Naive thymus-derived CD4-positive, alpha-beta T cell (primary cell): Measurements from ENCODE around the gene PCDH17. TPM values are rescaled to one million over a fixed set of nuclear protein-coding genes. Genes with fewer than 3 reads are reported as not detected.

Source experiments
- ATAC-seq: fragments of 150-1000 bp; cut with Tn5 transposase; 2 replicates; pipeline ENCODE4 v1.10.0; 2021; ENCODE audit warnings: mild to moderate bottlenecking, moderate library complexity
- CTCF ChIA-PET: fragments of 350-600 bp; sonication (Branson Sonifier 250); formaldehyde crosslinking; loops from one replicate; lab custom pipeline; 2021; ENCODE audit warnings: antibody characterized with exemption; lab: Charles Lee
- POLR2A ChIA-PET: fragments of 350-600 bp; sonication (Branson Sonifier 250); formaldehyde crosslinking; loops from one replicate; lab custom pipeline; 2021; ENCODE audit warnings: antibody characterized with exemption, inconsistent platforms; lab: Charles Lee
- DNase-seq, 9 donors: peaks; one replicate each; pipeline versions ENCODE4 v3.0.0 to v3.0.0-alpha.2; 2020 to 2022; ENCODE audit warnings: mixed read lengths in 1 of 9
- H3K27ac ChIP-seq: one replicate; pipeline ENCODE4 v1.7.0; 2013; ENCODE audit warnings: mild to moderate bottlenecking, low read depth, low read length, moderate library complexity
- H3K27me3 ChIP-seq, 2 donors: one replicate each; pipeline ENCODE4 v1.7.0; 2013; ENCODE audit warnings: low read length in 2 of 2, mild to moderate bottlenecking in 2 of 2, moderate library complexity in 2 of 2; ENCODE audit not compliant: control insufficient read depth in 2 of 2, insufficient read depth in 2 of 2
- H3K36me3 ChIP-seq, 3 experiments: 1 replicate in 2 of 3; 2 replicates in 1 of 3; pipeline ENCODE4 v1.7.0; 2013; ENCODE audit warnings: low read length in 3 of 3, mild to moderate bottlenecking in 3 of 3, moderate library complexity in 1 of 3; ENCODE audit not compliant: insufficient read depth in 3 of 3, control insufficient read depth in 2 of 3
- H3K4me1 ChIP-seq, 2 donors: one replicate each; pipeline ENCODE4 v1.7.0; 2013; ENCODE audit warnings: low read length in 2 of 2, mild to moderate bottlenecking in 2 of 2, moderate library complexity in 1 of 2; ENCODE audit not compliant: control insufficient read depth in 2 of 2, insufficient read depth in 2 of 2
- H3K4me3 ChIP-seq: 2 replicates; pipeline ENCODE4 v1.7.0; 2013; ENCODE audit warnings: mild to moderate bottlenecking, low read length
- H3K9me3 ChIP-seq, 3 experiments: 1 replicate in 2 of 3; 2 replicates in 1 of 3; pipeline ENCODE4 v1.7.0; 2013; ENCODE audit warnings: low read length in 3 of 3; ENCODE audit not compliant: control insufficient read depth in 2 of 3
- H3K27ac Mint-ChIP-seq, 9 donors: one replicate each; pipeline ENCODE4 v1.8.0; 2020 to 2022; ENCODE audit warnings: mixed read lengths in 9 of 9, mild to moderate bottlenecking in 8 of 9, moderate library complexity in 5 of 9, inconsistent platforms in 2 of 9
- H3K27me3 Mint-ChIP-seq, 5 donors: one replicate each; pipeline ENCODE4 v1.8.0; 2021 to 2022; ENCODE audit warnings: mixed read lengths in 5 of 5, mild to moderate bottlenecking in 1 of 5
- H3K36me3 Mint-ChIP-seq, 5 donors: one replicate each; pipeline ENCODE4 v1.8.0; 2020 to 2022; ENCODE audit warnings: mixed read lengths in 5 of 5, mild to moderate bottlenecking in 3 of 5, inconsistent platforms in 1 of 5
- H3K4me1 Mint-ChIP-seq, 7 donors: one replicate each; pipeline ENCODE4 v1.8.0; 2020 to 2022; ENCODE audit warnings: mixed read lengths in 7 of 7, mild to moderate bottlenecking in 3 of 7, inconsistent platforms in 1 of 7
- H3K4me3 Mint-ChIP-seq, 10 donors: one replicate each; pipeline ENCODE4 v1.8.0; 2020 to 2022; ENCODE audit warnings: mild to moderate bottlenecking in 10 of 10, mixed read lengths in 10 of 10, moderate library complexity in 6 of 10, inconsistent platforms in 2 of 10
- H3K9me3 Mint-ChIP-seq, 11 donors: one replicate each; pipeline ENCODE4 v1.8.0; 2020 to 2022; ENCODE audit warnings: mixed read lengths in 11 of 11, mild to moderate bottlenecking in 4 of 11, inconsistent platforms in 1 of 11, moderate library complexity in 1 of 11
- intact Hi-C, 2 donors: fragments of 100-400 bp; cut with micrococcal nuclease; formaldehyde crosslinking; loops; one replicate each; pipeline ENCODE4 v1.15.1; 2023
- polyA plus RNA-seq, 2 donors: library from polyadenylated mRNA; unstranded; fragments of 300-500 nt; fragmentation: Illumina TruSeq; gene quantifications; one replicate each; pipeline ENCODE4 v1.2.3, GENCODE V29; 2021
- total RNA-seq, 6 experiments: library from RNA in 5 of 6; stranded (reverse) in 5 of 6; gene quantifications; 1 replicate in 5 of 6; 2 replicates in 1 of 6; pipeline ENCODE4 v1.2.3 and lab custom pipeline; 2021 to 2026

Gene PCDH17
- total and polyA plus RNA-seq, 7 experiments from 2014 or later: not detected

DNA sequence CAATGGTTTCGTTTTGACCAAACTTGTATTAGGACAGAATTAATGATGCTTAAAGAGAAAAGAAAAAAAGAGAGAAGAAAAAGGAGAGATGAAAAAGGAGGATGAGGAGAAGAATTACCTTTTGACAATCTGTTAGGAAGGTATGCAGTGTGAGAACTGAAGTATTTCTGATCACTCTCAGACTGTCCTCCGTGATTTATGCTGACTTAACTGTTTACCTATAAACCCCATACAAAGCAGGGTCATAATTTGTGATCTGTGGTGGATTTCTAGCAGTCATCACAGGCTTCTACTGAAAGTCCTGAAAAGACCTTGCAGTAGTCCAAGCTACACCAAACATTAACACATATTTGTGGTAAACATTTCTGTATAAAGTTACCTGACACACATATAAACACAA lies 93.9 kb downstream of the PCDH17 start:
- Mint-ChIP-seq H3K4me1 (no peaks in the 10 kb centered on the region), H3K4me3 (no peak overlapping the region), H3K9me3 (peaks cover 0 to 9% (median 3%) of the 10 kb centered on the region in 11 donors), H3K27ac (no peak overlapping the region), H3K36me3 (no peaks in the 10 kb centered on the region), H3K27me3 (no peaks in the 10 kb centered on the region)
- no peaks in the 10 kb centered on the region for H3K4me1 ChIP-seq
- ChIA-PET POLR2A (no interaction called here), CTCF (no interaction called here)
- H3K4me3 ChIP-seq: no peak overlapping the region
- DNase-seq (no peak), ATAC-seq (no peak)
- no peaks in the 10 kb centered on the region for H3K9me3 ChIP-seq
- H3K27ac ChIP-seq: no peak overlapping the region
- no peaks in the 10 kb centered on the region for H3K27me3 ChIP-seq
- intact Hi-C loops: no loop called here
- H3K36me3 ChIP-seq: no peaks in the 10 kb centered on the region

DNA sequence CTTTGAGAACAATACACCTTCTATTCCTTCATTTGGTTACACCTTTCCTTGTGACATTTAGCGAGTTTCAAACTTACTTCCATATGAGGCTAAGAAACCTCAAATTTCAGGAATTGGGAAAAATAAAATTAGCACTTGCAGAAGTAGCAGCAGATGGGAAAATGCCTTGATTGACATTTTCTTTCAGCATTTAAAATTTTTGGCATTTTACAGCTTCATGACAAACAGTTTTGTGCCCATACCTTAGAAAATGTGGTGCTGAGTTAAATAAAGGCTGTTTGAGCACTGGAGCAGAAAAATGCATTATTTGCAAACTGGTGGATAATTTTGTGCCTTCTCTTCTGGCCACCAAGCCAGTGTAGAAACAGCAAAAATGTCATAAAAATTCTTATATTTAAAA lies 95.4 kb downstream of the PCDH17 start:
- Mint-ChIP-seq H3K4me3 (no peak overlapping the region), H3K9me3 (peaks cover 0 to 5% (median 0%) of the 10 kb centered on the region in 11 donors), H3K27me3 (no peaks in the 10 kb centered on the region), H3K36me3 (no peaks in the 10 kb centered on the region), H3K4me1 (no peaks in the 10 kb centered on the region), H3K27ac (no peak overlapping the region)
- ATAC-seq (no peak), DNase-seq (no peak)
- intact Hi-C loops: no loop called here
- Histone ChIP-seq H3K4me1 (no peaks in the 10 kb centered on the region), H3K27me3 (no peaks in the 10 kb centered on the region), H3K27ac (no peak overlapping the region), H3K36me3 (no peaks in the 10 kb centered on the region), H3K9me3 (no peaks in the 10 kb centered on the region), H3K4me3 (no peak overlapping the region)
- POLR2A ChIA-PET: no interaction called here
- CTCF ChIA-PET: no interaction called here

DNA sequence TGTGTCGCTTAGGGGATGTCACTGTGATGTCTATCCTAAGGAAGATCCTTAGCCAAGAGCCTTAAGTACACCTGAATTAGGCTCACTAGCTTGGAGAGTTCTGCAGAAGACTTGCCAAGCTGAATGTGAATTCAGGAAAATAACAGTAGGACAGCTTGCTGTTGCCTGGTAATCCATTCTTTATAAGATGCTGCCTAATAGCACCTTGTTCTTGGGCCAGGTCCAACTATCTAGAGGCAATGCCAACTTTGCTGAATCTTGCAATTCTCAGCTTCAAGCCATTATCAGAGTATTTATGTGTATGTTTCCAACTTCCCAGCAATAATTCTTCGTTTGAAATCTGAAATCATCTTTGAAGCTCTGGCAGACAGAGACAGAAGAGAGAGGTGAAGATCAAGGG lies 102.8 kb downstream of the PCDH17 start:
- Histone ChIP-seq H3K36me3 (no peaks in the 10 kb centered on the region), H3K4me1 (no peaks in the 10 kb centered on the region), H3K9me3 (peaks cover 0 to 6% (median 0%) of the 10 kb centered on the region in 3 experiments), H3K27me3 (no peaks in the 10 kb centered on the region), H3K27ac (no peak overlapping the region), H3K4me3 (no peak overlapping the region)
- Mint-ChIP-seq H3K9me3 (peaks cover 0 to 15% (median 4%) of the 10 kb centered on the region in 11 donors), H3K27me3 (no peaks in the 10 kb centered on the region), H3K4me3 (no peak overlapping the region), H3K4me1 (no peaks in the 10 kb centered on the region), H3K36me3 (peaks cover 0 to 3% (median 0%) of the 10 kb centered on the region in 5 donors), H3K27ac (no peak overlapping the region)
- no peak for DNase-seq
- CTCF ChIA-PET: no interaction called here
- ATAC-seq: no peak
- intact Hi-C loops: no loop called here
- POLR2A ChIA-PET: no interaction called here

- no peaks in the 10 kb centered on the region for H3K27me3 Mint-ChIP-seq
- no peaks in the 10 kb centered on the region for H3K27me3 ChIP-seq
- H3K4me1 ChIP-seq: no peaks in the 10 kb centered on the region
- H3K4me1 Mint-ChIP-seq: no peaks in the 10 kb centered on the region
- intact Hi-C loops: no loop called here
- H3K9me3 Mint-ChIP-seq: peaks cover 2 to 12% (median 5%) of the 10 kb centered on the region in 11 donors
- ATAC-seq (no peak), DNase-seq (no peak)
- ChIA-PET CTCF (no interaction called here), POLR2A (no interaction called here)
- H3K27ac Mint-ChIP-seq: no peak overlapping the region
- H3K27ac ChIP-seq: no peak overlapping the region
- no peaks in the 10 kb centered on the region for H3K36me3 ChIP-seq
- no peak overlapping the region for H3K4me3 ChIP-seq
- H3K9me3 ChIP-seq: peaks cover 0 to 6% (median 0%) of the 10 kb centered on the region in 3 experiments
- H3K4me3 Mint-ChIP-seq: no peak overlapping the region
- H3K36me3 Mint-ChIP-seq: peaks cover 0 to 3% (median 0%) of the 10 kb centered on the region in 5 donors
These were observed 107.5 kb downstream of the PCDH17 start for GRCh38 chr13:57739089-57739488.

- ATAC-seq (no peak), DNase-seq (no peak)
- Histone ChIP-seq H3K9me3 (peaks cover 0 to 6% (median 0%) of the 10 kb centered on the region in 3 experiments), H3K27me3 (no peaks in the 10 kb centered on the region), H3K27ac (no peak overlapping the region), H3K4me1 (no peaks in the 10 kb centered on the region), H3K36me3 (no peaks in the 10 kb centered on the region), H3K4me3 (no peak overlapping the region)
- Mint-ChIP-seq H3K27me3 (no peaks in the 10 kb centered on the region), H3K27ac (no peak overlapping the region), H3K9me3 (peaks cover 2 to 9% (median 5%) of the 10 kb centered on the region in 11 donors), H3K4me1 (no peaks in the 10 kb centered on the region), H3K4me3 (no peak overlapping the region), H3K36me3 (peaks cover 0 to 3% (median 0%) of the 10 kb centered on the region in 5 donors)
- intact Hi-C loops: no loop called here
- CTCF ChIA-PET: no interaction called here
- POLR2A ChIA-PET: no interaction called here
These were observed 108.1 kb downstream of the PCDH17 start for GRCh38 chr13:57739543-57740190.

DNA sequence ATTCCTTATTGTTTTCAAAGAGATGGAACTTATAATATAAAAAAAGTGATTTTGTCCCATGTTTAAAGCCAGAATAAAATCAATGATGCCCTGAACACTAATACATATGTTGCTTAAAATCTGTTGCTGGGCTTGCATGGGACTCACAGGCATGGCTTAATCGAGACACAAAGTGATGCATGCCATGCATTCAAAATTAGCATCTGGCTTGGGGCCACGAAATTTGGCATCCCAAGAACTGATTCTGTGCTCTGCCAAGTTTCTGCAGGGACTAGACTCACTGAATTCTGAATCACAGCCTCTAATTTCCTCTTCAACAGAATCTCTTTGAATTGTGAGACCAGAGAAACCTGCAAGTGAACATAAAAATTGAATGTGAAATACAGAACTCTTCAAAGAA lies 109.2 kb downstream of the PCDH17 start:
- CTCF ChIA-PET: no interaction called here
- intact Hi-C loops: no loop called here
- H3K36me3 Mint-ChIP-seq: peaks cover 0 to 3% (median 0%) of the 10 kb centered on the region in 5 donors
- no peaks in the 10 kb centered on the region for H3K4me1 Mint-ChIP-seq
- Histone ChIP-seq H3K4me3 (no peak overlapping the region), H3K27me3 (no peaks in the 10 kb centered on the region), H3K27ac (no peak overlapping the region), H3K4me1 (no peaks in the 10 kb centered on the region), H3K9me3 (peaks cover 0 to under 1% (median 0%) of the 10 kb centered on the region in 3 experiments), H3K36me3 (no peaks in the 10 kb centered on the region)
- no peak overlapping the region for H3K27ac Mint-ChIP-seq
- H3K4me3 Mint-ChIP-seq: no peak overlapping the region
- no peaks in the 10 kb centered on the region for H3K27me3 Mint-ChIP-seq
- no peak for ATAC-seq
- peaks cover 0 to 7% (median 3%) of the 10 kb centered on the region in 11 donors for H3K9me3 Mint-ChIP-seq
- no peak for DNase-seq
- POLR2A ChIA-PET: no interaction called here

DNA sequence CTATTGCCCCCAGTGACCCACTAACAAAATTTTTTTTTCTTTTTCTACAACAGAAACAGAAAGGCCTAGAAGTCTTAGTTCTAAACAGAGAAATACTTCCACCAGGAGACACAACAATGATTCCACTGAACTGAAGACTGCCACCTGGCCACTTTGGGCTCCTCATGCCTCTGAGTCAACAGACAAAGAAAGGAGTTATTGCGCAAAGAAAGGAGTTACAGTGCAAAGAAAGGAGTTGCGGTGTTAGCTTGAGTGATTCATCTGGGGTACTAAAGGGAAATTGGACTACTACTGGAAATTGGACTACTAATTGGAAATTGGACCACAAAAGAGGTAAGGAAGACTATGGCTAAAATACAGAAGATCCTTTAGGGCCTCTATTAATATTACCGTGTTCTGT lies 116.6 kb downstream of the PCDH17 start:
- no peaks in the 10 kb centered on the region for H3K9me3 ChIP-seq
- DNase-seq: no peak
- H3K27ac Mint-ChIP-seq: no peak overlapping the region

More for the DNA sequence above, 116.6 kb downstream of the PCDH17 start:
- Histone ChIP-seq H3K4me3 (no peak overlapping the region), H3K4me1 (no peaks in the 10 kb centered on the region), H3K36me3 (no peaks in the 10 kb centered on the region), H3K27ac (no peak overlapping the region), H3K27me3 (no peaks in the 10 kb centered on the region)
- H3K36me3 Mint-ChIP-seq: no peaks in the 10 kb centered on the region
- no peak for ATAC-seq
- CTCF ChIA-PET: no interaction called here
- H3K9me3 Mint-ChIP-seq: peaks cover 0 to 16% (median 8%) of the 10 kb centered on the region in 11 donors
- POLR2A ChIA-PET: no interaction called here
- H3K4me3 Mint-ChIP-seq: no peak overlapping the region
- H3K27me3 Mint-ChIP-seq: no peaks in the 10 kb centered on the region
- H3K4me1 Mint-ChIP-seq: no peaks in the 10 kb centered on the region
- intact Hi-C loops: no loop called here
